ENCODE measurements around the gene CYP4F11.

DNA sequence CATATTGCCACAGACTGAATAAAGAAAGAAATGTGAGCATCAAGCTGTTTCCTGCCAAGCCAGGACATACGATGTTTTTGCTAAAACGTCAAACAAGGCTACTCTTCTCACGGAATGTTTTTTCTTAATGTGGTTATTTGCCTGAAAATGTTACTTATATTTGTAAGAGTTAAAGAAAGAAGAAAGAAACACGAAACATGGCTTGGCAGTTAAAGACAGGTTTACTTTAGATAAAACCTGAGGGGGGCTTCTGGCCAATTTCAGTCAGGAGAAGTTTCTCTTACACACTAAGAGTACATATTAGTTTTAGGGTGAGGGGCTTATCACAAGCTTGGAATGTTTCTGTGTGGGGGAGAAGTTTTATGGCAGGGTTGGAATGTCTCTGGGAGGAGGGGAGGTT, 10.1 kb upstream of the CYP4F11 start:
- TF ChIP-seq POLR2A (IDR thresholded peaks at IDR 0.05; ENCODE audit: low read length): no peak
- no peak for TF ChIP-seq GATA1 (IDR thresholded peaks at IDR 0.05; ENCODE audit: low read depth, low read length)
